Urinary bladder (tissue), 4 donors: ENCODE results near the gene ARFGEF2. TPM values are rescaled to one million over a fixed set of nuclear protein-coding genes. Genes with fewer than 3 reads are reported as not detected.

ENCODE experiments used
- DNase-seq: peaks from one replicate; pipeline ENCODE4 v3.0.0-alpha.2; 2015; ENCODE audit errors: extremely low spot score
- H3K27ac ChIP-seq: one replicate; pipeline ENCODE4 v1.5.1; 2013; ENCODE audit warnings: low read depth, mild to moderate bottlenecking, moderate library complexity
- H3K36me3 ChIP-seq: one replicate; pipeline ENCODE4 v1.6.1; 2013; ENCODE audit warnings: mild to moderate bottlenecking, moderate library complexity; ENCODE audit not compliant: insufficient read depth
- H3K4me1 ChIP-seq: one replicate; pipeline ENCODE4 v1.6.1; 2013; ENCODE audit warnings: mild to moderate bottlenecking, moderate library complexity; ENCODE audit not compliant: insufficient read depth
- H3K4me3 ChIP-seq: one replicate; pipeline ENCODE4 v1.5.1; 2013; ENCODE audit warnings: low read depth, low read length
- WGBS: extraction: QIAGEN DNeasy Blood & Tissue Kit; methylation state at CpG from one replicate; pipeline ENCODE4 v1.1.7; 2013; 5-methylcytosine and 5-hydroxymethylcytosine counted together
- polyA plus RNA-seq: library from polyadenylated mRNA; stranded (reverse); fragments of 200-250 nt; gene quantifications from one replicate; pipeline ENCODE4 v1.2.3, GENCODE V29; 2013
- total RNA-seq: library from RNA; depleted of rRNA; stranded (reverse); fragments of >200 nt; gene quantifications from one replicate; pipeline ENCODE4 v1.2.3, GENCODE V29; 2014
- donor health status: healthy with polysubstance abuse.
- donor health status: healthy.

The ARFGEF2 gene
- total and polyA plus RNA-seq, 2 donors = 13.7 to 47.3 TPM

GRCh38 chr20:48891235-48892048 lies 30.1 kb upstream of the ARFGEF2 start:
- no peak overlapping the region for H3K27ac ChIP-seq
- no peak for DNase-seq
- H3K36me3 ChIP-seq = no peaks in the 10 kb centered on the region
- H3K4me1 ChIP-seq = no peaks in the 10 kb centered on the region
- no peak overlapping the region for H3K4me3 ChIP-seq
- 73% methylated on average over 4 of the region's 4 CpGs for WGBS

GRCh38 chr20:48892049-48892470 lies 29.5 kb upstream of the ARFGEF2 start:
- no peak overlapping the region for H3K4me3 ChIP-seq
- H3K27ac ChIP-seq = no peak overlapping the region
- WGBS = 75% methylated on average over 3 of the region's 3 CpGs
- no peak for DNase-seq
- no peaks in the 10 kb centered on the region for H3K36me3 ChIP-seq
- no peaks in the 10 kb centered on the region for H3K4me1 ChIP-seq

GRCh38 chr20:48892891-48893290 lies 28.6 kb upstream of the ARFGEF2 start:
- H3K4me1 ChIP-seq = no peaks in the 10 kb centered on the region
- H3K36me3 ChIP-seq = no peaks in the 10 kb centered on the region
- no peak for DNase-seq
- H3K27ac ChIP-seq = no peak overlapping the region
- H3K4me3 ChIP-seq = no peak overlapping the region
- 57% methylated on average over 2 of the region's 2 CpGs for WGBS

- no peak overlapping the region for H3K4me3 ChIP-seq
Measured at GRCh38 chr20:48893374-48893773, 28.1 kb upstream of the ARFGEF2 start.

GRCh38 chr20:48897305-48898010 lies 24.1 kb upstream of the ARFGEF2 start:
- no peaks in the 10 kb centered on the region for H3K36me3 ChIP-seq
- H3K4me3 ChIP-seq = no peak overlapping the region
- no peaks in the 10 kb centered on the region for H3K4me1 ChIP-seq
- H3K27ac ChIP-seq = no peak overlapping the region
- DNase-seq = no peak
- WGBS = 69% methylated on average over 4 of the region's 4 CpGs

More at GRCh38 chr20:48893374-48893773, 28.1 kb upstream of the ARFGEF2 start:
- Histone ChIP-seq H3K4me1 (no peaks in the 10 kb centered on the region), H3K27ac (no peak overlapping the region), H3K36me3 (no peaks in the 10 kb centered on the region)
- DNase-seq = no peak

GRCh38 chr20:48898210-48898609 lies 23.3 kb upstream of the ARFGEF2 start:
- no peak for DNase-seq
- H3K4me3 ChIP-seq = no peak overlapping the region
- H3K4me1 ChIP-seq = no peaks in the 10 kb centered on the region
- 85% methylated on average over 10 of the region's 10 CpGs for WGBS
- H3K36me3 ChIP-seq = no peaks in the 10 kb centered on the region
- H3K27ac ChIP-seq = no peak overlapping the region

- 79% methylated on average over 5 of the region's 5 CpGs for WGBS
Measured at GRCh38 chr20:48898896-48899530, 22.5 kb upstream of the ARFGEF2 start.

GRCh38 chr20:48899881-48900280 lies 21.6 kb upstream of the ARFGEF2 start:
- DNase-seq = no peak
- no peak overlapping the region for H3K4me3 ChIP-seq
- H3K4me1 ChIP-seq = no peaks in the 10 kb centered on the region
- H3K36me3 ChIP-seq = no peaks in the 10 kb centered on the region
- no peak overlapping the region for H3K27ac ChIP-seq

More at GRCh38 chr20:48898896-48899530, 22.5 kb upstream of the ARFGEF2 start:
- DNase-seq = no peak
- Histone ChIP-seq H3K36me3 (no peaks in the 10 kb centered on the region), H3K27ac (no peak overlapping the region), H3K4me3 (no peak overlapping the region), H3K4me1 (no peaks in the 10 kb centered on the region)

- WGBS = 92% methylated on average over 4 of the region's 4 CpGs
- H3K4me3 ChIP-seq = no peak overlapping the region
- no peak overlapping the region for H3K27ac ChIP-seq
- no peak for DNase-seq
- H3K36me3 ChIP-seq = no peaks in the 10 kb centered on the region
- H3K4me1 ChIP-seq = no peaks in the 10 kb centered on the region
Measured at GRCh38 chr20:48901326-48901725, 20.2 kb upstream of the ARFGEF2 start.

- WGBS = 93% methylated on average over 10 of the region's 10 CpGs
- no peak overlapping the region for H3K27ac ChIP-seq
Measured at GRCh38 chr20:48903705-48904104, 17.8 kb upstream of the ARFGEF2 start.

GRCh38 chr20:48904566-48905296 lies 16.8 kb upstream of the ARFGEF2 start:
- Histone ChIP-seq H3K4me1 (no peaks in the 10 kb centered on the region), H3K4me3 (no peak overlapping the region), H3K36me3 (no peaks in the 10 kb centered on the region), H3K27ac (no peak overlapping the region)
- 20% methylated on average over 11 of the region's 11 CpGs for WGBS
- DNase-seq = no peak

More at GRCh38 chr20:48903705-48904104, 17.8 kb upstream of the ARFGEF2 start:
- no peaks in the 10 kb centered on the region for H3K4me1 ChIP-seq
- no peaks in the 10 kb centered on the region for H3K36me3 ChIP-seq
- DNase-seq = no peak
- no peak overlapping the region for H3K4me3 ChIP-seq

- no peak overlapping the region for H3K4me3 ChIP-seq
- no peaks in the 10 kb centered on the region for H3K4me1 ChIP-seq
- DNase-seq = no peak
- no peaks in the 10 kb centered on the region for H3K36me3 ChIP-seq
- WGBS = 62% methylated on average over 5 of the region's 5 CpGs
- no peak overlapping the region for H3K27ac ChIP-seq
Measured at GRCh38 chr20:48905297-48905647, 16.2 kb upstream of the ARFGEF2 start.

GRCh38 chr20:48906221-48906877 lies 15.2 kb upstream of the ARFGEF2 start:
- H3K4me1 ChIP-seq = no peaks in the 10 kb centered on the region

More at GRCh38 chr20:48906221-48906877, 15.2 kb upstream of the ARFGEF2 start:
- H3K4me3 ChIP-seq = no peak overlapping the region
- H3K27ac ChIP-seq = no peak overlapping the region
- WGBS = 51% methylated on average over 7 of the region's 7 CpGs
- DNase-seq = no peak
- no peaks in the 10 kb centered on the region for H3K36me3 ChIP-seq
